ENCODE measurements around the gene KANK2.

Gene KANK2

DNA sequence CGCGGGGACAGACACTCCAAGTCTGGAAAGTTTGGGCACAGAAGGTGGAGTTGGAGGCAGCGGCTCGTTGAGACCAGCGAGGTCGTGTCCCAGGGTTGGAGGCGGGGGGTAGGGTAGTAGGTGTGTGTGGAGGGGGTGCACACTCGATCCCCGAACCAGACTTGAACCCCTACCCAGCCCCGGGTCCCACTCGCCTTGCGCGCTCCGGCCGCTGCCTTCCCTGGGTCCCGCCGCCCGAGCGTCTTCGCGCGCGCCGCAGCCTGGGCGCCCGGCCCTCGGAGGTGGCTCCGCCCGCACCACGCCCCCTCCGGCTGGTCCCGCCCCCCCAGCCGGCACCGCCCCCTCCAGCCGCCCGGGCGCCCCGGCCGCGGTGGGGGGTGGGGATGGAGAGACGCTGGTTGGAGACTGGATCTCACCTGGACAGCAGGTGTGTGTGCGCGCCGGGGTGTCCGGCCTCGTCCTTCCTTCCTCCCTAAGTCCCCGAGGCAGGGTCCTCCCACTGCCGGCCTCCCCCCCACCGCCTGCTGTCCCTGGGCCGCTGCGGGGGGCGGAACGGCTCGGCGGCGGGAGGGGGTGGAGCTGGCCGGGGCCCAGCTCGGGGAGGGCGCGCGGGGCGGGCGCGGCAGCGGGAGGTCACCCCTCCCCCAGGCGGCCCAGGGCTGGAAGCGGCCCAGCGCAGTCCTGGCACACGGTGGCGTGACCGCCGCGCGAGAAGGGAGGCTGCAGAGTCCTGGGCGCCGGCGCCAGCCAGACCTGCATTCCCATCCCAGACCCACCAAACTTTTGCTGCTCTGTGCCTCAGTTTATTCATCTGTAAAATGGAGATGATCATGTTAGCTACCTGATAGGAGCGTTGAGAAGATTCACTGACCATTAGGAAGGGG lies at the start of gene KANK2:
KANK2 (minus strand) TSS at position 255 of the 884 bp plus-strand sequence. CDS start 3,034 bp downstream, outside the sequence.
- H3K4me3 ChIP-seq (ENCODE audit: low read depth, low read length) = peak within 1 kb of the TSS; percentile 57
- DNase-seq (ENCODE audit: low read depth) = no peak
- TF ChIP-seq CTCF (IDR thresholded peaks at IDR 0.05; ENCODE audit: low read depth, low read length, missing control alignments) = no peak

GRCh38 chr19:11246941-11247340 lies 49.6 kb upstream of the KANK2 start:
- DNase-seq (ENCODE audit: low read depth) = no peak
- TF ChIP-seq CTCF (IDR thresholded peaks at IDR 0.05; ENCODE audit: low read depth, low read length, missing control alignments) = no peak
- no peak overlapping the region for H3K4me3 ChIP-seq (ENCODE audit: low read depth, low read length)

- TF ChIP-seq CTCF (IDR thresholded peaks at IDR 0.05; ENCODE audit: low read depth, low read length, missing control alignments) = no peak
- no peak for DNase-seq (ENCODE audit: low read depth)
- H3K4me3 ChIP-seq (ENCODE audit: low read depth, low read length) = no peak overlapping the region
These were observed 47.7 kb upstream of the KANK2 start for GRCh38 chr19:11244846-11245589.

- no peak overlapping the region for H3K4me3 ChIP-seq (ENCODE audit: low read depth, low read length)
- no peak for DNase-seq (ENCODE audit: low read depth)
- no peak for TF ChIP-seq CTCF (IDR thresholded peaks at IDR 0.05; ENCODE audit: low read depth, low read length, missing control alignments)
These were observed 46.4 kb upstream of the KANK2 start for GRCh38 chr19:11243798-11244169.

DNA sequence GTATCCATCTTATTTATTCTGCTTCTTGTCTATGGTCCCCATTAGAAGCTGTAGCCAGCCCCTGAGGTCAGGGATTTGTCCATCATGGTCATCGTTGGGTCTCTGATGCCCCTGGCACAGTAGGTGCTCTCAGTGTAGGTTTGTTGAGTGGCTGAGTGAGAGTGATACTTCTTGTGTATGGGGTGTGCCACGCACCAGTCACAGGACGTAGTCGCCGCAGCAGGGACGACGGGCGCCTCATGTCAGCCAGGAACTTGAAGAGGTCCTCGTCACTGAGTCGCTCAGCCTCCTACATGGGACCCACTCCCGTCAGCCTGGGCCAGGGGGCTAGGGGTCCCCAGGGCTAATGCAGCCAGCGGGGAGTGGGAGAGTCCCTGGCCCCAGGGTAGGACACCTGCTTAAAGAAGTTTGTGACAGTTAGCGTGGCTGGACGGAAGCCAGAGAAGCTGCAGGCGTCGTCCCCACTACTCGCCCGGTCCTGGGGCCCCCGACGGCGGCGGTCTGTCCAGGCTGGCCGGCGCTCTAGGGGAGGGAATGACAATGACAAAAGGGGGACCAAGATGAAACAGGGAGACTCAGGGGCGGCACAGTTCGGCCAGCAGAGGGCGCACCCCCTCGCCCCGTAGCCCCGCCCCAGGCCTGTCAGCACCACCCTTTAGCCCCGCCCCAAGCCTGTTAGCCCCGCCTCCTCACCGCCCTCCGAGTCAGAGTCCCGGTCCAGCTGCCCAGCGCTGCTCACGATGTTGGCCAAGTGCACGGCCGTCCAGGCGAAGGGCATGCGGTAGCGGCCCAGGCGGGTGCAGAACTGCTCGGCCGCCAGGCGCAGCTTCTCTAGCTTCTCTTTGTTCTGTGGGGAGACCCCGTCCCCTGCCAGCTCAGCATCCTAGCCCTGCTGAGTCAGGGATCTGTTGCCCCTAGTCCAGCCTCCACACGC lies 45.8 kb upstream of the KANK2 start:
- peak; percentile 21 for DNase-seq (ENCODE audit: low read depth)
- peak; percentile 78 for TF ChIP-seq CTCF (IDR thresholded peaks at IDR 0.05; ENCODE audit: low read depth, low read length, missing control alignments)

DNA sequence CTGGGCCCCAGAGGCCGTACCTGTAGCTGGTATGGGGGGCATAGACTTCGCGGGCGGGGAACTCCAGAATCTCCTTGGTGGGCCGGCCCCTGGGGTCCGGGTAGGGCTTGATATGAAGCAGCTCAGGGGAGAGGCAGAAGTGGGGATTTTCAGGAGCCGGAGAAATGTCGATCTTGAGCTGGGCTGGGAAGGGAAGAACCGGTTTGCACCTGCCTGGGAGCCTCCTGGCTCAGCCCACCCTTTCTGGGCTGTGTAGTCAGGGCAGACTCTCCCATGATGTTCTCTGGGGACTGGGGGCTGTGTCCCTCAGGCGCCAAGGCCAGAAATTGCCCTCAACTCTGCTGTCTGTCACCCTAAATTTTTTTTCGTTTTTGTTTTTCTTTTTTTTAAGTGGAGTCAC lies 44.7 kb upstream of the KANK2 start:
- no peak overlapping the region for H3K4me3 ChIP-seq (ENCODE audit: low read depth, low read length)
- TF ChIP-seq CTCF (IDR thresholded peaks at IDR 0.05; ENCODE audit: low read depth, low read length, missing control alignments) = no peak
- DNase-seq (ENCODE audit: low read depth) = no peak

More for the DNA sequence above, 45.8 kb upstream of the KANK2 start:
- H3K4me3 ChIP-seq (ENCODE audit: low read depth, low read length) = no peak overlapping the region

Data from GM12864 (cell line).